HG03066 (cell line): ENCODE data around the gene TMIGD3.

Source experiments
- ATAC-seq: cut with Tn5 transposase; IDR thresholded peaks from one replicate; pipeline ENCODE4 v1.9.1; 2021; ENCODE audit warnings: low read depth; ENCODE audit not compliant: unreplicated experiment

TMIGD3 gene

GRCh38 chr1:111476761-111477309 is 26.6 kb downstream of the TMIGD3 start:
- ATAC-seq: peak; percentile 81

DNA sequence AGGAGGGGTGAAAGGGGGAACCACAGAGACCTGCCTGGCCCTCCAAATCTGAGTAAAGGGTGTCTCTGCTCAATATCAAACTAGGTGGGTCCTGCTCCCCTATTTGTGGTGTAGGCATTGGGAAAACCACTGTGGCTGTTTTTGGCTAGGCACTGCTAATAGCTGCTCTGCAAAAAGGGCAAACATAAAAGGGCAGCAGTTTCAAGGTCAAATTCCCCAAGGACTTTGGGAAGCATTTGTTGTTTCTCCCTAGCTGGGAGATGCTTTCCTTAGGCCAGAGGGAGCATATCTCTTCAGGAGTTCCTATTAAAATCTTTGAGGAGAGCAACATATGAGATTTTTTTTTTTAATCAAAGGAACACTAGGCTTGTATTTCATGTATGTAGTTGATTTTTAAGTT is 27.2 kb downstream of the TMIGD3 start:
- no peak for ATAC-seq

- no peak for ATAC-seq
Measured at GRCh38 chr1:111475701-111476100, 27.7 kb downstream of the TMIGD3 start.

DNA sequence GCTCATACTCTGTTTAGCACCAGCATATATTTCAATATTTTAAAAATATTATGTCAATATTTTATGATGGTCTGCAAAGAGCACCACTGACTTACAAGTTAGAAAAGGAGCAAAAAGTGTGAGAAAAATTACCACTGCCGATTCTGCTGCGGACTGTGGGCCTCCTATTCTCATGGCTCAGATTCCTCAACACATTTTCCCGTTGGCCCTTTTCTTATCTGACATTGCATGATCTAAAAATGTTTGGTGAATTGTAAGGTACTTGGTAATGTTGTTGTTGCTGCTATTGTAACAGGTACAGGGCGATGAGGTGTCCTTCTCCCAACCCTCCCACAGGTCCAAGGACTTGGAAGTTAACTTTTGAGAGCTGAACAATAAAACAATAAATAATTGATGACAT is 28.9 kb downstream of the TMIGD3 start:
- no peak for ATAC-seq

- ATAC-seq: no peak
Measured at GRCh38 chr1:111474106-111474505, 29.3 kb downstream of the TMIGD3 start.

GRCh38 chr1:111471538-111471937 is 31.9 kb downstream of the TMIGD3 start:
- no peak for ATAC-seq

DNA sequence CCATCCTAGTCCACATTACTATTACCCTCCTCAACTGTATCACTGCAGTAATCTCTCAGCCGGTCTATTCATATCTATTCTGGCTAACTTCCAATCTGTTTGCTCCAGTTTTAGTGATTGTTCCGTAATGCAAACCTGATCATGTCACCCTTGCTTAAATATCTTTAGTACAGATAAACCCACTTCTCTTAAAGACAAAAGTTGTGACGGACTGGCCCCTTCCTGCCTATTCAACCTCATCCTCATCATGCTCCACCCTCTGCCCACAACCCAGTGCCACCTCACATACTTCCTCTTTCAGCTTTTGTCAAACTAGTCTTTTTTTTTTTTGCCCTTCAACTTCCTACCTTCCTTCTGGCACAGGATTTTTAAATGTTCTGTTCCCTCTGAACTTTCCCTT is 32.4 kb downstream of the TMIGD3 start:
- no peak for ATAC-seq

- ATAC-seq: no peak
Measured at GRCh38 chr1:111470596-111470995, 32.8 kb downstream of the TMIGD3 start.

GRCh38 chr1:111469539-111469938 is 33.9 kb downstream of the TMIGD3 start:
- ATAC-seq: no peak

DNA sequence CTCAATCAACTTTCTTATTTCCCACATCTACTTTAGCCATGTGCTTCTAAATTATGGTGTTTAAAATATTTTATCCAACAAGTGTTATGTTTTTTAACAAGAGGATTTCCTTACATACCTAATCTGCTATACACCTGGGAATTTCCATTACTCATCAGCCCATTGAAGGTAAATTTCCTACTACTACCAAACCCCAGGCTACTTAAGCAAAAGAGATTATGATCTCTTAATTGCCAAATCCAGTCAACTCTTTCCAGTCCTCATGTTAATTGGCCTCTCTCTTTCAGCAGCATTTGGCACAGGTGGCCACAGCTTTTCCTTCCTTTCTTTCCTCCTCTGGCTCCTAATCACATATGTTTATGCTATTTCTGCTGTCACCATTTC is 34.7 kb downstream of the TMIGD3 start:
- ATAC-seq: no peak

DNA sequence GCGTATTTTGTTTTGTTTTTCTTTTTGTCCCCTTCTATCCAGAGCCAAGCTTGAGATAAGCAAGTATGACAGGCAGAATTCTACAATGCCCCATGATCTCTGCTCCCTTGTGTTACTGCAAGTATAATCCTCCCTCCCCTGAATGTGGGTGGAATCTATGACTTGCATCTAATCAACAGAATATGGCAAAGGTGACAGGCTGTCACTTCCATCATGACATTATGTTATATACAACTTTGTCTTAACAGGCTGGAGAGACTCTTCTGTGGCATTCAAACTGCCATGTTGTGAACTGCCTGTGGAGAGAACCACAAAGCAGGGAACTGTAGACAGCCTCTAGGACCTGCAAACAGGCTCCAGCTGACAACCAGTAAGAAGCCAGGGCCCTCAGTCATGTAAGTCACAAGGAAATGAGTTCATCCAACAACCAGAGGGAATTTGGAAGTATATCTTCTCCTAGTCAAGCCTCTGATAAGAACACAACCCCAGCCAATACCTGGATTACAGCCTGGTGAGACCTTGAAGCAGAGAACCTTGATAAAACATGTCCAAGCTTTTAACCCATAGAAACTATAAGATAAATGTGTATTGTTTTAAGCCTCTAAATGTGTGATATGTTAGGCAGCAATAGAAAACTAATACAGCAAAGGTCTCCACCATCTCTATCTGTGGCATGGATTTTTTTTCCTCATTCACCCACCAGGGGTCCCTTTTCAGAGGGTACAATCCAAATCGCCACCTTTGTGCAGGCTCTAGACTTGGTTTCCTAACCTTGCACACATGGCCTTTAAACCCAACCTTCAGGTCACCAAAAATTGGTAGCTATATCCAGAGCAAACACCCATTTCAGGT is 35.3 kb downstream of the TMIGD3 start:
- ATAC-seq: no peak

DNA sequence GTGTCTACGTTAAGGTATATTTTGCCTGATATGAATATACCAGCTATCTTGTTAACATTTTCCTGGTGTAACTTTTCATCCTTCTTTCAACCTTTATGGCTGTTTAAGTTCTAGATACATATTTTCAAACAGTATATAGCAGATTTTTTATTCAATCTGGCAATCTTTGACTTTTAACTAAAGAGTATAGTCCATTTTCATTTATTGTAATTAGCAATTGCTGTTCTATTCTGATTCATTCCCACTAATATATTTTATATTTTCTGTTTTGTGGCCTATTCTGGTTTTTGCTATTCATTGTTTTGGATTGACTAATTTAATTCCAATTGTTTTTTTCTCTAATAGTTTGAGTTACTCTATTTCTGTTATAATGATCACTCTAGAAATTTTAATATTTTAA is 37.0 kb downstream of the TMIGD3 start:
- ATAC-seq: no peak

DNA sequence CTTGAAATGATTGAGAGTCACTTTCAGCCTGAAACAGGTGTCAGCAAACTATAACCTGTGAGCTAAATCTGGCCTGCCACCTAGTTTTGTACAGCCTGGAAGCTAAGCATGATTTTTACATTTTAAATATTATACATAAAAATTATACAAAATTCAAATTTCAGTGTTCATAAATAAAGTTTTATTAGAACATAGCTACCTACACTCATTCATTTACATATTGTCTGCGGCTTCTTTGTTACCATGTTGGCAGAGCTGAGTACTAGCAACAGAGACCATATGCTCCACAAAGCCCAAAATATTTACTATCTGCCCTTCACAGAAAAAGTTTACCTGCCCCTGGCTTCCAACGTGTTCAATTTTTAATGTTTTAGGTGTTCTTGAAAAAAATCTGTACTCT is 37.7 kb downstream of the TMIGD3 start:
- ATAC-seq: no peak

DNA sequence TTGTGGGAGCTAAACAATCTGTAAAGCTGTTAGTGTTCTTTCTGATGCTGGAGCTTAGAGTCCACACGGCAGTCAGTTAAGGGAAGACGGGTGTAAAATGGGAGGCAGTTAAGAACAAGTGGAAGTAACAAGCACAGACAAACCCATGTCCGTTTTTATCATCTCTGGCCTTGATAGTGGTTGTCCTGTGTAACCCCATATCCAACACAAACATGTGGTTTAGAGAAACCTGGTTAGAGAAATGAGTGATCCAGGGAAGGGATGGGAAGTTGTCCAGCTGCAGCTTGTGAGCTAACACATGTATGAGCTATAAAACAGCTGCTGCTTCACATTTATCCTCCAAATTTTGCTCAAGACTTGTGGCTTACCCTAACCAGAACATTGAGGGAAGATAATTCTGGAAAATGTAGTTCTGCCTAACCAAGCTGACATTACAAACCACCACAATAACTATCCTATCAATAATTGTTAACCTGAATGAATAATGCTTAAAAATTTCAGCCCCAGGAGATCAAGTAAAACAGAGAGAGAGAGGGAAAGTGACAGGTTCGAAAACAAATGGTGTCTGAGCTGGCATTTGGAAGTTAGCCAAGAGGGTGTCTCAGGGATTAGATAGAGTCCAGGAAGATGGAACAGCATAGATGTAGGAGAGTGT is 40.3 kb downstream of the TMIGD3 start:
- no peak for ATAC-seq

DNA sequence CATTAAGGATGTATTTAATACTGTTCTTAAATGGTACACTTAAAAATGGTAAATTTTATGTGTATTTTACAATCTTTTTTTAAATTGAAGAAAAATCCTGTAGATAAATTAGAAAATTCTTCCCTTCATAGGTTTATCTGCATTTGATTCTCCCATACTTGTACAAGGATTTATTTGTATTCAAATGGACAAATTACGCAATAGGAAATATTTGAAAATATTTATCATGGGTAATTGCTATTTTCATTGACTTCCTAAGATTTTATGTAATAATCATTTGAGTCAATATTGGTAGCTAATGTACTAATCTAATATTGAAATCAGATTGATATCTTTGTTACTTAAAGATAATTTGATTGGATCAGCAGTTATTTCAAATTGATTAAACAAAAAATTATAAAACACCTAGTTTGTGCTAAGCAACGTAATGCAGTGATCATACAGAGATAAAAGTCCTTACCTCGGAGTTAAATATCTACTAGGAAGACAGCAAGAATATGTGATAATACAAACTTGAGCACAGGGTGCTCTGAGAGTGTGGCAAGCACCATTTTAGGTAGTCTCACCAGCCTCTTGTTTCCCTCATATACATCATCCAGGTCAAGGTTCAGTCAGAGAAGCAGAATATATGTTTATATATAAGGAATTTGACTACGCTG is 40.9 kb downstream of the TMIGD3 start:
- ATAC-seq: no peak

GRCh38 chr1:111461765-111462164 is 41.7 kb downstream of the TMIGD3 start:
- no peak for ATAC-seq

- no peak for ATAC-seq
Measured at GRCh38 chr1:111455642-111456031, 47.8 kb downstream of the TMIGD3 start.

DNA sequence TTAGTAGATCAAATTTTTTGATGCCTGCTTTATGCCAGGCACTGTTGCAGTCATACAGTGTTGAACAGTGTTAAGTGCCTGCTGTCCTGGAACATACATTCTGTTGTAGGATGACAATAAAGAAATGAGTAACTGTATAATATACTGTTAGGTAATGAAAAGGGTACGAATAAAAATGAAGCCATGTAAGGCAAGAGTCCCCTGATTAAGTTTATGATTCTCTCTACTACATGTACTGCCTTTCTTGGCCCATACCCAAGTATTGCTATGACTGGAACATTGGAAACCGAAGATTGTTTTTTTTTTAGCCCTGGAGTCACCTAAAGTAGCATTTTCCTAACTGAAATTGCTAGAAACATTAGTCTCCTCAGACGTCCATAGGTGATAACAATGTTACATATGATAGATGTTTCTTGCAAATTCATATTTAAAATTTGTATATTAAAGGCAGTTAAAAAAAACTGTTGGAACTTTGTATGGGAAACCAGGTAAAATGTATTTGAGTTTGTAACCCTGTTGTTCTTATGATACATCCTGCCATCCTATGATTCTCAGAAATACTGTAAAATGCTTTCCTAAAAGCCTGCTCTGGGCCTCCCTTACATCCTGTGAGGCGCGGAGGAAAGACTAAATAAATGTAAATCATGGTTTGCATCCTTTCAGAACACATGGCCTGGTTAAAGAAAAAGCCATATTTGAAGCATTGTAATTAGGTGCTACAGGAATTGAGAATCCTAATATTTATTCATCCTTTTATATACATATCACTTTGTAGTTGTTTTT is 48.4 kb downstream of the TMIGD3 start:
- no peak for ATAC-seq

GRCh38 chr1:111453706-111454105 is 49.7 kb downstream of the TMIGD3 start:
- ATAC-seq: no peak

GRCh38 chr1:111452581-111452980 is 50.9 kb downstream of the TMIGD3 start:
- ATAC-seq: no peak

GRCh38 chr1:111450185-111450584 is 53.2 kb downstream of the TMIGD3 start:
- ATAC-seq: no peak
